LNCaP clone FGC (cell line): Measurements from ENCODE around the gene GLDC.
"Not testable (repeated sequence)": the region's sequence is repeated elsewhere in the genome, so short reads cannot be mapped to it uniquely, and the experiment has no call there.

Source experiments
- DNase-seq: peaks from one replicate; pipeline ENCODE4 v3.0.0-alpha.2; 2011; ENCODE audit warnings: low read depth
- H3K4me3 ChIP-seq: 2 replicates; pipeline ENCODE4 v1.5.1; 2011; ENCODE audit warnings: mild to moderate bottlenecking, low read depth, low read length, control low read depth
- TF ChIP-seq, protein P1 (sequence below): IDR thresholded peaks from 2 replicates; pipeline ENCODE4 v1.5.1; 2012; ENCODE audit warnings: mild to moderate bottlenecking; ENCODE audit not compliant: control insufficient read depth, insufficient read depth; ENCODE audit errors: extremely low read depth

The GLDC gene

DNA sequence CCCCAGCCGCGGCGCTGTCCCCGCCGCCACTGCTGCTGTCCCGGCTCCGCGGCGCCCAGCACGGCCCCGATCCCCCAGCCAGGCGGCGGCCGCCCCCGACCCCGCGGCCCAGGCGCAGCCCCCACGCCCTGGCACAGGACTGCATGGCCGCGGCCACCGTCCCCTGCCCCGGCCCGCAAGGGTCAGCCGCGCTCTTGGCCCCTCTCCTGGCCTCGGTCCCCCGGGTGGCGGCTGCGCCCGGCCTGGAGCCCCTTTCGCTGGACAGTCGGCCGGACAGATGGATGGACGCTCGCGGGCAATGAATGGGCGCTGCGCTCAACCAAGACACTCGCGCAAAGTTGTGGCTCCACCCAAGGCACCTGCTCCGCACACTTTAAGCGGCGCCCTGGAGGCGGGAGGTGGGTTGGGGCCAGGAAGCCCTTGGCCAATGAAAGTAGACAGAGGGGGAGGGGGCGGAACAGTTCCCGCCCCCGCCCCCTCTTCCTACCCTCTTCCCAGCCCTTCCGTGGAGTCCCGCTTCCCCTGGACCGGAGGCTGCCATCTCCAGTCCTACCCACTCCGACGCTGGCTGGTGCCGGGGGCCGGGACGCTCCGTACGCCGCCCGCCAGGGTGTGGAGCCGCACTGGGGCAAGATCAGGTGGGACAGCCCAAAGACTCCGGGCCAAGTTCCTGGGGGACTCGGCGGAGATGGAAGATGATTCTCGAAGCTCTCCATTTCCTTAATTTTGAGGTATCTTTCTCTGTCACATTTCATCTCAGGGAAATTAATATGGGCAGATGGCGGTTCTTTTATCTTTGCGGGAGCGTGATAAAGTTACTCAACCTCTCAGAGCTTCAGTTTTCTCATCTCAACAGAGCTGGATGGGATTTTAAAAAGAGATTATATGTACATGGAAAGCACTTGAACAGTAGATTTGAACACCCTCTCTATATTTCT is at the start of gene GLDC:
TSS of gene GLDC (minus strand) at position 375 of the 938 bp plus-strand sequence. CDS start at position 145, 230 bp downstream.
- TF ChIP-seq, protein P1, sequence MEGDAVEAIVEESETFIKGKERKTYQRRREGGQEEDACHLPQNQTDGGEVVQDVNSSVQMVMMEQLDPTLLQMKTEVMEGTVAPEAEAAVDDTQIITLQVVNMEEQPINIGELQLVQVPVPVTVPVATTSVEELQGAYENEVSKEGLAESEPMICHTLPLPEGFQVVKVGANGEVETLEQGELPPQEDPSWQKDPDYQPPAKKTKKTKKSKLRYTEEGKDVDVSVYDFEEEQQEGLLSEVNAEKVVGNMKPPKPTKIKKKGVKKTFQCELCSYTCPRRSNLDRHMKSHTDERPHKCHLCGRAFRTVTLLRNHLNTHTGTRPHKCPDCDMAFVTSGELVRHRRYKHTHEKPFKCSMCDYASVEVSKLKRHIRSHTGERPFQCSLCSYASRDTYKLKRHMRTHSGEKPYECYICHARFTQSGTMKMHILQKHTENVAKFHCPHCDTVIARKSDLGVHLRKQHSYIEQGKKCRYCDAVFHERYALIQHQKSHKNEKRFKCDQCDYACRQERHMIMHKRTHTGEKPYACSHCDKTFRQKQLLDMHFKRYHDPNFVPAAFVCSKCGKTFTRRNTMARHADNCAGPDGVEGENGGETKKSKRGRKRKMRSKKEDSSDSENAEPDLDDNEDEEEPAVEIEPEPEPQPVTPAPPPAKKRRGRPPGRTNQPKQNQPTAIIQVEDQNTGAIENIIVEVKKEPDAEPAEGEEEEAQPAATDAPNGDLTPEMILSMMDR, result no peak
- peak; percentile 74 for DNase-seq
- peak within 1 kb of the TSS; percentile 74 for H3K4me3 ChIP-seq

DNA sequence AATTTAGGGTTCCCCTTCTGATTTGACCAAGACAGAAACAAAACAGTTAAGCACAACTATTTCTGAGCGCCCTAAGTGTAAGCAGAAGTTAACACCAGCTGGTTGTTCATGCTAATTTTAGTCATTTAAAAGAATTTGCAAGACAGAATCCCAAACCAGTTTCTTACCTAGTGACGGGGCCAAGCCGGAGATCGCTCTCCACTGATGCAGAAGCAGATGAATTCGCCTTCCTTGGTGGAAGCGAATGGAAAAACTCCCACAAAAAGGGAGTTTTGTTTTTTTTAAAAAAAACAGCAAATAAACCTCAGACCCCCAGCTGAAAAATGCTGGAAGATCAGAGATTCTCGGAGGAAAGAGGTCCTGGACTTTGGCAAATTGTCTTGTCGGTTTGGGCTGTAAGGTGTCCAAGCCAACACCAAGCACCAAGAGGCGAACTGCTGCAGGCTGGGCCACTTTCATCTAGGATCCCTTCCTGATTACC is 47.4 kb upstream of the GLDC start:
- DNase-seq, result no peak
- H3K4me3 ChIP-seq, result no peak overlapping the region

DNA sequence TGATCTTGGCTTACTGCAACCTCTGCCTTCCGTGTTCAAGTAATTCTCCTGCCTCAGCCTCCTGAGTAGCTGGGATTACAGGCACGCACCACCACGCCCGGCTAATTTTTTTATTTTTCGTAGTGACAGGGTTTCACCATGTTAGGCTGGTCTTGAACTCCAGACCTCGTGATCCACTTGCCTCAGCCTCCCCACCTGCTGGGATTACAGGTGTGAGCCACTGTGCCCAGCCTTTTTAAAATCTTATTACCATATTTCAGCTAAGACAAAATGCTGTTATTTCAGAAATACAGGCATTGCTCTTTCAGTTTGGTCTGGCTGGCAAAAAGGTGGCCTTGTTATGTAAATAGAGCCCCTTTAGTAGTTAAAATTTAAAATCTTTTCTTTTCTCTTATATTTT is 46.9 kb upstream of the GLDC start:
- TF ChIP-seq, protein P1, result no peak
- no peak for DNase-seq
- no peak overlapping the region for H3K4me3 ChIP-seq

More for the DNA sequence above, 47.4 kb upstream of the GLDC start:
- TF ChIP-seq, protein P1, result no peak

DNA sequence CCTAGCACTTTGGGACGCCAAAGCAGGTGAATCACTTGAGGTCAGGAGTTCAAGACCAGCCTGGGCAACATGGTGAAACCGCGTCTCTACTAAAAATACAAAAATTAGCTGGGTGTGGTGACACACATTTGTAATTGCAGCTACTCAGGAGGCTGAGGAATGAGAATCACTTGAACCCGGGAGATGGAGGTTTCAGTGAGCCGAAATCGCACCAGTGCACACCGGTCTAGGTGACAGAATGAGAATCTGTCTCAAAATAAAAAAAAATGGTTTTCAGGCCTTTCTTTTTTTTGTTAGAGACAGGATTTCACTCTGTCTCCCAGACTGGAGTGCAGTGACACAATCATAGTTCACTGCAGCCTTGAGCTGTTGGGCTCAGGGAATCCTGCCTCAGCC is 45.1 kb upstream of the GLDC start:
- DNase-seq, H3K4me3 ChIP-seq: not testable (repeated sequence)

DNA sequence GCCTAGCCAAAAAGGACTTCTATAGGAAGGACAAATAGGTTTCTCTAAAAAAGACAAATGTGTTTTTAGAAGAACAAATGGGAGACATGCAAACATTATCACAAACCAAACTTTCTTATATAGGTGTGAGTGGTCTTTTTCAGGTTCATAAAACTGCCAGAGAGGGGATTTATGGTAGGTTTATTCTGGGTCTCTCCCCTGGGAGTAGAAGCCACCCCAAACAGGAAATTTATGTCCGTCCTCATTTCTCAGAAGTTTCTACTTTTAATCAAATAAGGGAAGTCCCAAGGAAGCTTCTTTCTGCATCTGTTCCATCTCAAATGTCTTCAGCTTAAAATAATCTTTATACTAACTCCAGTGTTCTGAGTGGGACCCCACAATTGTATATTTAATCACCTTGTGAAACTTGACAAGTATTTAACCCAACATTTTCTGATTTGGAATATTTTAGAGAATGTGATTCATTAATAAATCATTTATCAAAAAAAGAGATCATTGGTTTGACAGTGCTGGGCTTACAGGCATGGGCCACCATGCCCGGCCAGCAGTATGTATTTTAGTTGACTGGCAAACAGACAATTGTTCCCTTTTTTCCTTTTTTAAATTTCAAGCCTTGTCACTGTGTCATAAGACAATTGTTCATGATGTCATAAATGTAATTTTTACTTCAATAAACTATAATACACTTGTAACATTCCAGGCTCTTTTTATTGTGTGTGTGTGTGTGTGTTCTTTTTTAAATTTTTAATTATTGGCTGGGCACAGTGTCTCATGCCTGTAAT is 44.6 kb upstream of the GLDC start:
- no peak for DNase-seq
- no peak overlapping the region for H3K4me3 ChIP-seq
- TF ChIP-seq, protein P1, result no peak

DNA sequence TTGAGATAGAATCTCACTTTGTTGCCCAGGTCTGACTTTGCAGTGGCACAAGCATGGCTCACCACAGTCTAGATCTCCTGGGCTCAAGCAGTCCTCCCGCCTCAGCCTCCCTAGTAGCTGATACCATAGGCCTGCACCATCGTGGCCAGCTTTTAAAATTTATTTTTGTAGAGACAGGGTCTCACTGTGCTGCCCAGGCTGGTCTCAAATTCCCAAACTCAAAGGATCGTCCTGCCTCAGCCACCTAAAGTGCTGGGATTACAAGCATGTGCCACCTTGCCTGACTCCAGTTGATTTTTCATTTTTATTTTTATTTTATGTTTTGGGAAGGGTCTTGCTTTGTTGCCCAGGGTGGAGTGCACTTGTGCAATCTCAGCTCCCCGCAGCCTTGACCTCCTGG is 41.7 kb upstream of the GLDC start:
- H3K4me3 ChIP-seq, result no peak overlapping the region
- TF ChIP-seq, protein P1, result no peak
- no peak for DNase-seq

DNA sequence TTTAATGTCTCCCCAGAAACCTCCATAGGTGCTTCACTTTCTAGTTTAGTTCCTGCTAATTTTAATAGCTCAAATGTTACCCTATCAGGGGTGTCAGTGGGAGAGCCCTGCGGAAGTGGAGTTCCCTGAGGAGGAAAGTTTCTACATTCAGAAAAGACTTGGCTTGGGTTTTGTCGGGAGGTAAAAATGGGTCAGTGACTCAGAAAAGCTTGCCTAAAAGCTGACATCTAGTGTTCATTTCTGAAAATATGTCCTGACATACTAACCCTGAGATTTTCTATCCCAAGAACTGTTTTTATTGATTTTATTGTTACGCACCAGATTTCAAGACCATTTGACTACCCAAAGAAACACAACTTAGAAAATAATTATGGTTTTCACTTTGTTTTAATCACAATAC is 40.9 kb upstream of the GLDC start:
- DNase-seq, result no peak
- TF ChIP-seq, protein P1, result peak; percentile 47
- H3K4me3 ChIP-seq, result no peak overlapping the region
